SIG-M5 treated with dmso at 0.1 percent for 504 hours (cell line): Measurements from ENCODE around the gene RNF225.
"Not testable (repeated sequence)": the region's sequence is repeated elsewhere in the genome, so short reads cannot be mapped to it uniquely, and the experiment has no call there.

Source experiments
- DNase-seq: peaks from one replicate; lab custom pipeline; 2025; ENCODE audit not compliant: unreplicated experiment; lab: John Stamatoyannopoulos, UW

RNF225 gene

GRCh38 chr19:58407658-58408151 is 12.2 kb downstream of the RNF225 start:
- no peak for DNase-seq

GRCh38 chr19:58408152-58409009 is 12.9 kb downstream of the RNF225 start, which contains the start of gene ZNF584:
TSS of gene ZNF584 (plus strand) at chr19:58408649. CDS start at chr19:58409148, 499 bp downstream.
- DNase-seq = peak; percentile 96

- peak; percentile 48 for DNase-seq
These were observed 13.7 kb downstream of the RNF225 start for GRCh38 chr19:58409010-58409790.

GRCh38 chr19:58416604-58417003 is 21.1 kb downstream of the RNF225 start:
- no peak for DNase-seq

- no peak for DNase-seq
These were observed 21.6 kb downstream of the RNF225 start for GRCh38 chr19:58417071-58417470.

GRCh38 chr19:58428617-58429016 is 33.2 kb downstream of the RNF225 start:
- DNase-seq = no peak

GRCh38 chr19:58429745-58430144 is 34.3 kb downstream of the RNF225 start:
- DNase-seq = no peak

GRCh38 chr19:58434217-58434616 is 38.8 kb downstream of the RNF225 start:
- DNase-seq = no peak

GRCh38 chr19:58439576-58440554 is 44.4 kb downstream of the RNF225 start, which contains the start of gene ZNF132:
TSS of gene ZNF132 (minus strand) at chr19:58440153. CDS start at chr19:58439821, 332 bp downstream.
- DNase-seq = no peak

GRCh38 chr19:58440556-58440955 is 45.1 kb downstream of the RNF225 start:
- no peak for DNase-seq

GRCh38 chr19:58442986-58443385 is 47.5 kb downstream of the RNF225 start:
- DNase-seq = not testable (repeated sequence)
